HepG2 (cell line): ENCODE results near the gene KCNQ1OT1. TPM values are rescaled to one million over a fixed set of nuclear protein-coding genes. Genes with fewer than 3 reads are reported as not detected.

Source experiments
- HDAC1 ChIP-seq: sonication (generic); formaldehyde crosslinking; IDR thresholded peaks from 2 replicates; pipeline ENCODE4 v1.5.1; 2020; ENCODE audit warnings: mild to moderate bottlenecking, missing genetic modification reagents
- HNRNPLL ChIP-seq: fragments of 200-400 bp; formaldehyde crosslinking; IDR thresholded peaks from 2 replicates; pipeline ENCODE4 v1.6.1; 2017; ENCODE audit warnings: mild to moderate bottlenecking, low read depth, low read length; ENCODE audit not compliant: poor library complexity, severe bottlenecking
- HOXD1 ChIP-seq: sonication (generic); formaldehyde crosslinking; IDR thresholded peaks from 2 replicates; pipeline ENCODE4 v1.5.0; 2020; ENCODE audit warnings: missing genetic modification reagents
- MAF1 ChIP-seq: sonication (generic); formaldehyde crosslinking; IDR thresholded peaks from 2 replicates; pipeline ENCODE4 v1.5.0; 2020; ENCODE audit warnings: missing genetic modification reagents, borderline replicate concordance
- MATR3 ChIP-seq: sonication (generic); formaldehyde crosslinking; IDR thresholded peaks from 2 replicates; pipeline ENCODE4 v1.4.0; 2020; ENCODE audit warnings: missing genetic modification reagents
- PCBP2 ChIP-seq: fragments of 200-400 bp; formaldehyde crosslinking; optimal IDR thresholded peaks from 2 replicates; pipeline ENCODE3; 2018; ENCODE audit warnings: low read length, low read depth; ENCODE audit not compliant: poor library complexity, severe bottlenecking
- PHF5A ChIP-seq: IDR thresholded peaks from one replicate; pipeline ENCODE4 v1.6.1; 2018; ENCODE audit warnings: low read depth, missing genetic modification reagents; ENCODE audit not compliant: unreplicated experiment
- PHF8 ChIP-seq: sonication (generic); formaldehyde crosslinking; IDR thresholded peaks from 2 replicates; pipeline ENCODE4 v1.5.0; 2020; ENCODE audit warnings: missing genetic modification reagents
- ZNF468 ChIP-seq: sonication (generic); formaldehyde crosslinking; IDR thresholded peaks from 2 replicates; pipeline ENCODE4 v1.8.0; 2022; ENCODE audit warnings: mild to moderate bottlenecking, moderate library complexity, missing genetic modification reagents
- ZNF546 ChIP-seq: sonication (generic); formaldehyde crosslinking; conservative IDR thresholded peaks from 2 replicates; pipeline ENCODE4 v1.8.1; 2023; ENCODE audit warnings: mild to moderate bottlenecking, missing genetic modification reagents
- ZNF569 ChIP-seq: sonication (generic); formaldehyde crosslinking; IDR thresholded peaks from 2 replicates; pipeline ENCODE4 v1.5.0; 2020; ENCODE audit warnings: mild to moderate bottlenecking, missing genetic modification reagents, moderate library complexity, borderline replicate concordance
- polyA plus RNA-seq, 8 experiments: library from polyadenylated mRNA; depleted of rRNA in 3 of 8; stranded (reverse) in 7 of 8; unstranded in 1 of 8; fragments of >200 nt; fragmentation: Illumina TruSeq in 4 of 8; extraction: Trizol in 4 of 8; gene quantifications; 2 replicates each; pipeline versions ENCODE4 v1.2.1 to v1.2.3, GENCODE V29; 2011 to 2016; ENCODE audit warnings: low read depth in 4 of 8, missing spikeins in 1 of 8, mixed read lengths in 1 of 8; ENCODE audit not compliant: insufficient read depth in 1 of 8
- total RNA-seq, 5 experiments: library from RNA; depleted of rRNA; stranded (reverse); fragments of >200 nt; fragmentation: Illumina TruSeq; extraction: Trizol; gene quantifications; 2 replicates each; pipeline ENCODE4 v1.2.3, GENCODE V29; 2016; ENCODE audit warnings: low read depth in 1 of 5
- TF ChIP-seq, protein P1 (sequence below): sonication (generic); formaldehyde crosslinking; IDR thresholded peaks from 2 replicates; pipeline ENCODE4 v1.5.0; 2020; ENCODE audit warnings: mild to moderate bottlenecking, missing genetic modification reagents
- TF ChIP-seq, protein P2 (sequence below): sonication (generic); formaldehyde crosslinking; IDR thresholded peaks from 2 replicates; pipeline ENCODE4 v1.4.0; 2020; ENCODE audit warnings: missing genetic modification reagents, mild to moderate bottlenecking, borderline replicate concordance
- TF ChIP-seq, protein P3 (sequence below): sonication (generic); formaldehyde crosslinking; IDR thresholded peaks from 2 replicates; pipeline ENCODE4 v1.4.0; 2020; ENCODE audit warnings: mild to moderate bottlenecking, missing genetic modification reagents
- TF ChIP-seq, protein P4 (sequence below): sonication (generic); formaldehyde crosslinking; IDR thresholded peaks from 2 replicates; pipeline ENCODE4 v1.8.0; 2022; ENCODE audit warnings: missing genetic modification reagents, mild to moderate bottlenecking, borderline replicate concordance
- TF ChIP-seq, protein P5 (sequence below): sonication (generic); formaldehyde crosslinking; IDR thresholded peaks from 2 replicates; pipeline ENCODE4 v1.5.1; 2020; ENCODE audit warnings: mild to moderate bottlenecking, moderate library complexity, missing genetic modification reagents

The KCNQ1OT1 gene
- total and polyA plus RNA-seq, 2 of the 13 experiments (the other 11 are each of a cell fraction or from before 2014, with no cell fraction given), result 1.3 to 18.9 TPM

DNA sequence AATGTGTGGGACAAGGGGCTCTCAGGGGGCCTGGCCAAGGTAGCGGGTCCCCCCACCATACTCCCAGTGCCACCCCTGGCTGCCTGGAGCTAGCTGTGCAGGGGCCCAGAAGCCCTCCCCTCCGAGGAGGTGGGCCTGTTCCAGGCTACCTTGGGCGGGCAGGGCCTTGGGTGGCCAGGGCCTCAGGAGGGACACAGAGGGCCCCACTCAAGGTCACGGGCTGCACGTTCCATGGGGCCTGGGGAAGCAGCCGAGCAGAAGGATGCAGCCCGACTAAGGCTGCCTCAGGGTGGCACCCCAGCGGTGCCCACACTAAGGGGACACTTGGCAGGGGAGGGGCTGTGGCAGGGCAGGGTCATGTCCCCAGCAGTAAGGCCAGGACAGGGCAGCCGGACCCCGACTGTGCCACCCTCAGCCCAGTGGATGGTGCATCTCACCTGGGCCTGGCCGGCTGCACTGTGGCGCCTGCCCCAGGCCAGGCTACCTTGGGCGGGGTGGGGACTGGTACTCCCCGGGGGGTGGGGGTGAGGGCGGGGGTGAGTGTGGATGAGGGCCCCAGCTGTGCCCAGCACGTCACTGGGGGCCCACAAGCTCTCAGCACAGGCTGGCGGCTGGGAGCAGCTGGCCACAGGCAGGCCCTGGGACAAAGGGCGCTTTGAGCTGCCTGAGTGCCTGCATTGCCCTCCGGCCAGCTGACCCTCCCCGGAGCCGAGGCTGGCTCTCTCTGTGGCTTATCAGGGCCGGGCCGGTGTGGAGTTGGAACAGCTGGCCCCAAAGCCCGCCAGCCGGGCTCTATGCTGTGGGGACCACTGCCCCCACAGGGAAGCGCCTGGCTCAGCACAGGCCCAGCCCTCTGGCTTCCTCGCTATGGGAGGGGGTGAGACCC is 137.9 kb downstream of the KCNQ1OT1 start (continued):
- no peak for TF ChIP-seq MAF1 (CRISPR knock-in tag)
- TF ChIP-seq PCBP2, result no peak
- TF ChIP-seq, protein P1, sequence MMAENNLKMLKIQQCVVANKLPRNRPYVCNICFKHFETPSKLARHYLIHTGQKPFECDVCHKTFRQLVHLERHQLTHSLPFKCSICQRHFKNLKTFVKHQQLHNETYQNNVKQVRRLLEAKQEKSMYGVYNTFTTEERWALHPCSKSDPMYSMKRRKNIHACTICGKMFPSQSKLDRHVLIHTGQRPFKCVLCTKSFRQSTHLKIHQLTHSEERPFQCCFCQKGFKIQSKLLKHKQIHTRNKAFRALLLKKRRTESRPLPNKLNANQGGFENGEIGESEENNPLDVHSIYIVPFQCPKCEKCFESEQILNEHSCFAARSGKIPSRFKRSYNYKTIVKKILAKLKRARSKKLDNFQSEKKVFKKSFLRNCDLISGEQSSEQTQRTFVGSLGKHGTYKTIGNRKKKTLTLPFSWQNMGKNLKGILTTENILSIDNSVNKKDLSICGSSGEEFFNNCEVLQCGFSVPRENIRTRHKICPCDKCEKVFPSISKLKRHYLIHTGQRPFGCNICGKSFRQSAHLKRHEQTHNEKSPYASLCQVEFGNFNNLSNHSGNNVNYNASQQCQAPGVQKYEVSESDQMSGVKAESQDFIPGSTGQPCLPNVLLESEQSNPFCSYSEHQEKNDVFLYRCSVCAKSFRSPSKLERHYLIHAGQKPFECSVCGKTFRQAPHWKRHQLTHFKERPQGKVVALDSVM, result no peak
- TF ChIP-seq ZNF569, result no peak
- TF ChIP-seq, protein P2, sequence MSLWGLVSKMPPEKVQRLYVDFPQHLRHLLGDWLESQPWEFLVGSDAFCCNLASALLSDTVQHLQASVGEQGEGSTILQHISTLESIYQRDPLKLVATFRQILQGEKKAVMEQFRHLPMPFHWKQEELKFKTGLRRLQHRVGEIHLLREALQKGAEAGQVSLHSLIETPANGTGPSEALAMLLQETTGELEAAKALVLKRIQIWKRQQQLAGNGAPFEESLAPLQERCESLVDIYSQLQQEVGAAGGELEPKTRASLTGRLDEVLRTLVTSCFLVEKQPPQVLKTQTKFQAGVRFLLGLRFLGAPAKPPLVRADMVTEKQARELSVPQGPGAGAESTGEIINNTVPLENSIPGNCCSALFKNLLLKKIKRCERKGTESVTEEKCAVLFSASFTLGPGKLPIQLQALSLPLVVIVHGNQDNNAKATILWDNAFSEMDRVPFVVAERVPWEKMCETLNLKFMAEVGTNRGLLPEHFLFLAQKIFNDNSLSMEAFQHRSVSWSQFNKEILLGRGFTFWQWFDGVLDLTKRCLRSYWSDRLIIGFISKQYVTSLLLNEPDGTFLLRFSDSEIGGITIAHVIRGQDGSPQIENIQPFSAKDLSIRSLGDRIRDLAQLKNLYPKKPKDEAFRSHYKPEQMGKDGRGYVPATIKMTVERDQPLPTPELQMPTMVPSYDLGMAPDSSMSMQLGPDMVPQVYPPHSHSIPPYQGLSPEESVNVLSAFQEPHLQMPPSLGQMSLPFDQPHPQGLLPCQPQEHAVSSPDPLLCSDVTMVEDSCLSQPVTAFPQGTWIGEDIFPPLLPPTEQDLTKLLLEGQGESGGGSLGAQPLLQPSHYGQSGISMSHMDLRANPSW (CRISPR knock-in tag), result no peak
- TF ChIP-seq ZNF546 (CRISPR knock-in tag), result 0 out of 2 replicates have a peak, but pooled peaks have one; percentile 2
- 0 out of 2 replicates have a peak, but pooled peaks have one; percentile 40 for TF ChIP-seq HOXD1
- TF ChIP-seq ZNF468 (CRISPR knock-in tag), result no peak
- TF ChIP-seq HNRNPLL, result peak; percentile 24
- TF ChIP-seq PHF8 (CRISPR knock-in tag), result no peak
- TF ChIP-seq PHF5A (CRISPR knock-in tag), result no peak
- TF ChIP-seq, protein P3, sequence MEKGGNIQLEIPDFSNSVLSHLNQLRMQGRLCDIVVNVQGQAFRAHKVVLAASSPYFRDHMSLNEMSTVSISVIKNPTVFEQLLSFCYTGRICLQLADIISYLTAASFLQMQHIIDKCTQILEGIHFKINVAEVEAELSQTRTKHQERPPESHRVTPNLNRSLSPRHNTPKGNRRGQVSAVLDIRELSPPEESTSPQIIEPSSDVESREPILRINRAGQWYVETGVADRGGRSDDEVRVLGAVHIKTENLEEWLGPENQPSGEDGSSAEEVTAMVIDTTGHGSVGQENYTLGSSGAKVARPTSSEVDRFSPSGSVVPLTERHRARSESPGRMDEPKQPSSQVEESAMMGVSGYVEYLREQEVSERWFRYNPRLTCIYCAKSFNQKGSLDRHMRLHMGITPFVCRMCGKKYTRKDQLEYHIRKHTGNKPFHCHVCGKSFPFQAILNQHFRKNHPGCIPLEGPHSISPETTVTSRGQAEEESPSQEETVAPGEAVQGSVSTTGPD (CRISPR knock-in tag), result no peak
- TF ChIP-seq, protein P4, sequence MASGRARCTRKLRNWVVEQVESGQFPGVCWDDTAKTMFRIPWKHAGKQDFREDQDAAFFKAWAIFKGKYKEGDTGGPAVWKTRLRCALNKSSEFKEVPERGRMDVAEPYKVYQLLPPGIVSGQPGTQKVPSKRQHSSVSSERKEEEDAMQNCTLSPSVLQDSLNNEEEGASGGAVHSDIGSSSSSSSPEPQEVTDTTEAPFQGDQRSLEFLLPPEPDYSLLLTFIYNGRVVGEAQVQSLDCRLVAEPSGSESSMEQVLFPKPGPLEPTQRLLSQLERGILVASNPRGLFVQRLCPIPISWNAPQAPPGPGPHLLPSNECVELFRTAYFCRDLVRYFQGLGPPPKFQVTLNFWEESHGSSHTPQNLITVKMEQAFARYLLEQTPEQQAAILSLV (CRISPR knock-in tag), result 0 out of 2 replicates have a peak, but pooled peaks have one; percentile 82
- TF ChIP-seq MATR3 (CRISPR knock-in tag), result no peak
- TF ChIP-seq HDAC1 (CRISPR knock-in tag), result peak; percentile 70
- TF ChIP-seq, protein P5, sequence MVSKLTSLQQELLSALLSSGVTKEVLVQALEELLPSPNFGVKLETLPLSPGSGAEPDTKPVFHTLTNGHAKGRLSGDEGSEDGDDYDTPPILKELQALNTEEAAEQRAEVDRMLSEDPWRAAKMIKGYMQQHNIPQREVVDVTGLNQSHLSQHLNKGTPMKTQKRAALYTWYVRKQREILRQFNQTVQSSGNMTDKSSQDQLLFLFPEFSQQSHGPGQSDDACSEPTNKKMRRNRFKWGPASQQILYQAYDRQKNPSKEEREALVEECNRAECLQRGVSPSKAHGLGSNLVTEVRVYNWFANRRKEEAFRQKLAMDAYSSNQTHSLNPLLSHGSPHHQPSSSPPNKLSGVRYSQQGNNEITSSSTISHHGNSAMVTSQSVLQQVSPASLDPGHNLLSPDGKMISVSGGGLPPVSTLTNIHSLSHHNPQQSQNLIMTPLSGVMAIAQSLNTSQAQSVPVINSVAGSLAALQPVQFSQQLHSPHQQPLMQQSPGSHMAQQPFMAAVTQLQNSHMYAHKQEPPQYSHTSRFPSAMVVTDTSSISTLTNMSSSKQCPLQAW (CRISPR knock-in tag), result peak; percentile 63; the same call in 1 of the 2 replicates
